Fibroblast of villous mesenchyme (primary cell): ENCODE results near the gene COL23A1. TPM values are rescaled to one million over a fixed set of nuclear protein-coding genes. Genes with fewer than 3 reads are reported as not detected.

ENCODE experiments used
- DNase-seq: peaks from one replicate; pipeline ENCODE4 v3.0.0-alpha.2; 2010; ENCODE audit warnings: low read depth
- H3K4me3 ChIP-seq: 2 replicates; pipeline ENCODE4 v1.5.1; 2011; ENCODE audit warnings: low read depth, mild to moderate bottlenecking, low read length
- CTCF ChIP-seq: IDR thresholded peaks from 2 replicates; pipeline ENCODE4 v1.5.1; 2012; ENCODE audit warnings: low read depth, mild to moderate bottlenecking, low read length; ENCODE audit not compliant: insufficient read depth
- total RNA-seq: library from RNA; depleted of rRNA; stranded (reverse); fragments of >200 nt; gene quantifications from 2 replicates; pipeline ENCODE4 v1.2.3, GENCODE V29; 2012

The COL23A1 gene
- total RNA-seq, 1 donor = not detected

- TF ChIP-seq CTCF = no peak
- DNase-seq = no peak
- no peak overlapping the region for H3K4me3 ChIP-seq
Measured at GRCh38 chr5:178572617-178573016, 17.6 kb downstream of the COL23A1 start.

GRCh38 chr5:178569485-178569884, 20.7 kb downstream of the COL23A1 start:
- TF ChIP-seq CTCF = no peak
- DNase-seq = no peak
- no peak overlapping the region for H3K4me3 ChIP-seq

- no peak for DNase-seq
- no peak for TF ChIP-seq CTCF
- no peak overlapping the region for H3K4me3 ChIP-seq
Measured at GRCh38 chr5:178564811-178565550, 25.2 kb downstream of the COL23A1 start.

GRCh38 chr5:178564397-178564796, 25.8 kb downstream of the COL23A1 start:
- no peak for TF ChIP-seq CTCF
- H3K4me3 ChIP-seq = no peak overlapping the region
- DNase-seq = no peak

- TF ChIP-seq CTCF = no peak
- no peak for DNase-seq
- H3K4me3 ChIP-seq = no peak overlapping the region
Measured at GRCh38 chr5:178563621-178564020, 26.6 kb downstream of the COL23A1 start.

GRCh38 chr5:178561746-178562264, 28.4 kb downstream of the COL23A1 start:
- DNase-seq = no peak
- no peak for TF ChIP-seq CTCF
- no peak overlapping the region for H3K4me3 ChIP-seq

- DNase-seq = no peak
- H3K4me3 ChIP-seq = no peak overlapping the region
- no peak for TF ChIP-seq CTCF
Measured at GRCh38 chr5:178560911-178561310, 29.3 kb downstream of the COL23A1 start.
